Activated naive CD4-positive, alpha-beta T cell treated with anti-CD3 and anti-CD28 coated beads, Interleukin-2, amount 50 U/mL, for 72 hours (primary cell): ENCODE results near the gene DNAH10. TPM values are rescaled to one million over a fixed set of nuclear protein-coding genes. Genes with fewer than 3 reads are reported as not detected.

Experiments used
- ATAC-seq, 2 donors: fragments of 150-1000 bp; cut with Tn5 transposase; 2 replicates each; pipeline ENCODE4 v1.10.0; 2021; ENCODE audit warnings: mild to moderate bottlenecking in 2 of 2, moderate library complexity in 2 of 2
- DNase-seq, 2 donors: peaks; one replicate each; pipeline ENCODE4 v3.0.0; 2021 to 2022; ENCODE audit warnings: low spot score in 2 of 2
- H3K27ac Mint-ChIP-seq, 2 donors: one replicate each; pipeline ENCODE4 v1.8.0; 2022; ENCODE audit warnings: mild to moderate bottlenecking in 2 of 2, mixed read lengths in 2 of 2
- H3K36me3 Mint-ChIP-seq, 2 donors: one replicate each; pipeline ENCODE4 v1.8.0; 2022; ENCODE audit warnings: mixed read lengths in 2 of 2
- H3K9me3 Mint-ChIP-seq, 2 donors: one replicate each; pipeline ENCODE4 v1.8.0; 2022; ENCODE audit warnings: mixed read lengths in 2 of 2
- total RNA-seq, 2 donors: library from RNA; stranded (reverse); gene quantifications; one replicate each; pipeline ENCODE4 v1.2.3, GENCODE V29; 2022

The DNAH10 gene
- total RNA-seq, 2 donors from 2014 or later, result 0.27 to 1.0 TPM

- H3K9me3 Mint-ChIP-seq, result no peaks in the 10 kb centered on the region
- no peak overlapping the region for H3K27ac Mint-ChIP-seq
- DNase-seq (no peak), ATAC-seq (no peak)
- no peaks in the 10 kb centered on the region for H3K36me3 Mint-ChIP-seq
Measured at GRCh38 chr12:123879691-123880090, 117.6 kb downstream of the DNAH10 start.

GRCh38 chr12:123882161-123882705, 120.1 kb downstream of the DNAH10 start:
- Mint-ChIP-seq H3K27ac (no peak overlapping the region), H3K36me3 (no peaks in the 10 kb centered on the region), H3K9me3 (no peaks in the 10 kb centered on the region)
- no peak for ATAC-seq
- DNase-seq, result no peak

- H3K36me3 Mint-ChIP-seq, result no peaks in the 10 kb centered on the region
- ATAC-seq (no peak), DNase-seq (no peak)
- H3K27ac Mint-ChIP-seq, result no peak overlapping the region
- no peaks in the 10 kb centered on the region for H3K9me3 Mint-ChIP-seq
Measured at GRCh38 chr12:123886258-123886657, 124.2 kb downstream of the DNAH10 start.

- H3K27ac Mint-ChIP-seq, result no peak overlapping the region
- H3K36me3 Mint-ChIP-seq, result no peaks in the 10 kb centered on the region
- ATAC-seq, result no peak
- DNase-seq, result no peak
- no peaks in the 10 kb centered on the region for H3K9me3 Mint-ChIP-seq
Measured at GRCh38 chr12:123886931-123887582, 125.0 kb downstream of the DNAH10 start.

GRCh38 chr12:123888989-123889388, 126.9 kb downstream of the DNAH10 start:
- Mint-ChIP-seq H3K9me3 (no peaks in the 10 kb centered on the region), H3K36me3 (no peaks in the 10 kb centered on the region), H3K27ac (no peak overlapping the region)

GRCh38 chr12:123889848-123890535, 127.9 kb downstream of the DNAH10 start:
- no peak for ATAC-seq
- Mint-ChIP-seq H3K27ac (no peak overlapping the region), H3K9me3 (no peaks in the 10 kb centered on the region), H3K36me3 (no peaks in the 10 kb centered on the region)
- DNase-seq, result no peak

More at GRCh38 chr12:123888989-123889388, 126.9 kb downstream of the DNAH10 start:
- ATAC-seq (no peak), DNase-seq (no peak)

GRCh38 chr12:123890536-123890902, 128.4 kb downstream of the DNAH10 start:
- peak overlapping the region in 1 of 2 donors; percentile 53 for H3K27ac Mint-ChIP-seq
- H3K36me3 Mint-ChIP-seq, result no peaks in the 10 kb centered on the region

GRCh38 chr12:123891011-123891410, 128.9 kb downstream of the DNAH10 start:
- Mint-ChIP-seq H3K27ac (no peak overlapping the region), H3K36me3 (no peaks in the 10 kb centered on the region), H3K9me3 (no peaks in the 10 kb centered on the region)
- no peak for DNase-seq
- no peak for ATAC-seq

More at GRCh38 chr12:123890536-123890902, 128.4 kb downstream of the DNAH10 start:
- no peaks in the 10 kb centered on the region for H3K9me3 Mint-ChIP-seq
- ATAC-seq (no peak), DNase-seq (no peak)

GRCh38 chr12:123891516-123892179, 129.5 kb downstream of the DNAH10 start:
- DNase-seq (no peak), ATAC-seq (no peak)
- H3K9me3 Mint-ChIP-seq, result no peaks in the 10 kb centered on the region
- H3K27ac Mint-ChIP-seq, result no peak overlapping the region
- no peaks in the 10 kb centered on the region for H3K36me3 Mint-ChIP-seq

GRCh38 chr12:123892180-123892559, 130.1 kb downstream of the DNAH10 start:
- Mint-ChIP-seq H3K27ac (no peak overlapping the region), H3K36me3 (no peaks in the 10 kb centered on the region), H3K9me3 (no peaks in the 10 kb centered on the region)
- ATAC-seq (no peak), DNase-seq (no peak)

- ATAC-seq, result no peak
- H3K9me3 Mint-ChIP-seq, result no peaks in the 10 kb centered on the region
- H3K27ac Mint-ChIP-seq, result no peak overlapping the region
- H3K36me3 Mint-ChIP-seq, result no peaks in the 10 kb centered on the region
- DNase-seq, result no peak
Measured at GRCh38 chr12:123892853-123893252, 130.8 kb downstream of the DNAH10 start.

GRCh38 chr12:123893276-123893675, 131.2 kb downstream of the DNAH10 start:
- H3K27ac Mint-ChIP-seq, result no peak overlapping the region
- DNase-seq, result no peak
- no peaks in the 10 kb centered on the region for H3K36me3 Mint-ChIP-seq
- no peak for ATAC-seq
- no peaks in the 10 kb centered on the region for H3K9me3 Mint-ChIP-seq

GRCh38 chr12:123894823-123895345, 132.8 kb downstream of the DNAH10 start:
- H3K27ac Mint-ChIP-seq, result no peak overlapping the region

GRCh38 chr12:123895451-123895850, 133.3 kb downstream of the DNAH10 start:
- Mint-ChIP-seq H3K36me3 (no peaks in the 10 kb centered on the region), H3K9me3 (no peaks in the 10 kb centered on the region)
- DNase-seq, result no peak

More at GRCh38 chr12:123894823-123895345, 132.8 kb downstream of the DNAH10 start:
- ATAC-seq (no peak), DNase-seq (no peak)
- H3K36me3 Mint-ChIP-seq, result no peaks in the 10 kb centered on the region
- H3K9me3 Mint-ChIP-seq, result no peaks in the 10 kb centered on the region

GRCh38 chr12:123896767-123897166, 134.7 kb downstream of the DNAH10 start:
- DNase-seq (no peak), ATAC-seq (no peak)
- no peaks in the 10 kb centered on the region for H3K36me3 Mint-ChIP-seq
- no peaks in the 10 kb centered on the region for H3K9me3 Mint-ChIP-seq
- no peak overlapping the region for H3K27ac Mint-ChIP-seq

More at GRCh38 chr12:123895451-123895850, 133.3 kb downstream of the DNAH10 start:
- ATAC-seq, result no peak
- no peak overlapping the region for H3K27ac Mint-ChIP-seq

- DNase-seq (no peak), ATAC-seq (no peak)
- Mint-ChIP-seq H3K36me3 (no peaks in the 10 kb centered on the region), H3K9me3 (no peaks in the 10 kb centered on the region), H3K27ac (no peak overlapping the region)
Measured at GRCh38 chr12:123897221-123897620, 135.1 kb downstream of the DNAH10 start.

- ATAC-seq, result no peak
- no peaks in the 10 kb centered on the region for H3K9me3 Mint-ChIP-seq
- H3K27ac Mint-ChIP-seq, result no peak overlapping the region
- H3K36me3 Mint-ChIP-seq, result no peaks in the 10 kb centered on the region
- DNase-seq, result no peak
Measured at GRCh38 chr12:123898673-123899072, 136.6 kb downstream of the DNAH10 start.
